NCI-H526 treated with DMSO at 0.1 percent for 48 hours (cell line): ENCODE data around the gene EML5.

Experiments used
- DNase-seq: peaks from one replicate; lab custom pipeline; 2025; lab: John Stamatoyannopoulos, UW

EML5 gene

DNA sequence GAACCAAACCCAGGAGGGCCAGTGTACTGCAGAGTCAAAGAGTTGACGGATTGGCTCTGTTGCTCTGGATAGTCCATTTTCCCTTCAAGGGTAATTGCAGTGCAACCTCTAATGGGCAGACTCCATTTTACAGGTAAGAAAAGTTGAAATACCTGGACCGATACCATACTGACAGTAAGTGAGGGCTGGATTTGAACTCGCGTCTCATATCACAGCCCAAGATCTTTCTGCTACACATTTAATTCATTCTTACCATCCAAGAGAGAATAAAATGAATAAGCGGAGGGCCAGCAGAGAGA lies 230.3 kb downstream of the EML5 start:
- no peak for DNase-seq
